HFFc6 (cell line): ENCODE measurements around the gene CENPT. TPM values are rescaled to one million over a fixed set of nuclear protein-coding genes. Genes with fewer than 3 reads are reported as not detected.

ENCODE experiments used
- DNase-seq: peaks from one replicate; pipeline ENCODE4 v3.0.0-alpha.2; 2018
- H3K27ac Mint-ChIP-seq: 2 replicates; pipeline ENCODE4 v1.8.0; 2020; ENCODE audit warnings: mild to moderate bottlenecking, mixed read lengths
- H3K27me3 Mint-ChIP-seq: 2 replicates; pipeline ENCODE4 v1.8.0; 2021; ENCODE audit warnings: mild to moderate bottlenecking, moderate library complexity, mixed read lengths; ENCODE audit not compliant: insufficient read depth
- H3K36me3 Mint-ChIP-seq: 2 replicates; pipeline ENCODE4 v1.8.0; 2021; ENCODE audit warnings: low read depth, mixed read lengths
- H3K4me1 Mint-ChIP-seq: 2 replicates; pipeline ENCODE4 v1.8.0; 2020; ENCODE audit warnings: low read depth, mixed read lengths
- H3K4me3 Mint-ChIP-seq: 2 replicates; pipeline ENCODE4 v1.8.0; 2020; ENCODE audit warnings: mild to moderate bottlenecking, moderate library complexity, mixed read lengths
- H3K9me3 Mint-ChIP-seq: 2 replicates; pipeline ENCODE4 v1.8.0; 2020; ENCODE audit warnings: mild to moderate bottlenecking, mixed read lengths
- total RNA-seq, 6 experiments: library from RNA; stranded (reverse); fragmentation: NEBNext Ultra II Directional; extraction: Animal tissue kit (Norgen Biotek cat#: 25700); gene quantifications; 2 replicates in 1 of 6; 3 replicates in 5 of 6; pipeline ENCODE4 v1.2.3, GENCODE V29; 2021
- TF ChIP-seq, protein P1 (sequence below): fragments of 200-600 bp; sonication (generic); IDR thresholded peaks from 2 replicates; pipeline ENCODE4 v1.5.0; 2021; ENCODE audit warnings: antibody characterized with exemption, mild to moderate bottlenecking

The CENPT gene
- total RNA-seq, 6 experiments from 2014 or later = 51.2 to 64.2 (median 59.7) TPM

DNA sequence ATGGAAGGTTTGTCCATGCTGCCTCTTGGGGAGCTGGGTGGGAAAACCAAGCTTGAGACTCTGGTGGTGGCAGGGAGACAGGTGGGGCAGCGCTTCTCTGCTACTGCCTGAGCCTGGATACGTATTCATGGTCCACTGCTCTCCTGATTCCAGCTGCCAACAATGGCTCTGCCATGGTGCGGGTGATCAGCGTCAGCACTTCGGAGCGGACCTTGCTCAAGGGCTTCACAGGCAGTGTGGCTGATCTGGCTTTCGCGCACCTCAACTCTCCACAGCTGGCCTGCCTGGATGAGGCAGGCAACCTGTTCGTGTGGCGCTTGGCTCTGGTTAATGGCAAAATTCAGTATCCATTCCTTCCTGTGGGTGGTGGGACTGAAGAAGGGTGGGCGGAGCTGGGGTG is 29.6 kb upstream of the CENPT start:
- peaks cover 23% of the 10 kb centered on the region for H3K36me3 Mint-ChIP-seq

DNA sequence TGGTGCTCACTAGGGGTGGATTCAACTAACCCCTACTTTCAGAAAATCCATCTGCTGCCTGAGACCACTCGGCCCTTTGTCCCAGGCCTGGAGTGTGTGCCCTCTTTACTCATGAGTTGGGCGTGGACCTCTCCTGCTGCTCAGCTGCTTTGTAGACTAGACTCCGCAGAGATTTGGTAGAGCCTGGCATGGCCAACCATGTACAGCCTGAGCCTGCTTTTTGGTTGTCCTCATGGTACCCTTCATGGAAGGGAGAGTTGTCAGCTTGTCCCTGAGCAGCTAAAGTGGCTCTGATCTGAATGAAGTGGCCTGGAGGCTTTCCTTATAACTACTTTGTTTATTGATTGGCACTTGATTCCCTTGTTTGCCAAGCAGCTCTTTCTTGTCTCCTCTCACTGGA is 26.9 kb upstream of the CENPT start:
- TF ChIP-seq, protein P1, sequence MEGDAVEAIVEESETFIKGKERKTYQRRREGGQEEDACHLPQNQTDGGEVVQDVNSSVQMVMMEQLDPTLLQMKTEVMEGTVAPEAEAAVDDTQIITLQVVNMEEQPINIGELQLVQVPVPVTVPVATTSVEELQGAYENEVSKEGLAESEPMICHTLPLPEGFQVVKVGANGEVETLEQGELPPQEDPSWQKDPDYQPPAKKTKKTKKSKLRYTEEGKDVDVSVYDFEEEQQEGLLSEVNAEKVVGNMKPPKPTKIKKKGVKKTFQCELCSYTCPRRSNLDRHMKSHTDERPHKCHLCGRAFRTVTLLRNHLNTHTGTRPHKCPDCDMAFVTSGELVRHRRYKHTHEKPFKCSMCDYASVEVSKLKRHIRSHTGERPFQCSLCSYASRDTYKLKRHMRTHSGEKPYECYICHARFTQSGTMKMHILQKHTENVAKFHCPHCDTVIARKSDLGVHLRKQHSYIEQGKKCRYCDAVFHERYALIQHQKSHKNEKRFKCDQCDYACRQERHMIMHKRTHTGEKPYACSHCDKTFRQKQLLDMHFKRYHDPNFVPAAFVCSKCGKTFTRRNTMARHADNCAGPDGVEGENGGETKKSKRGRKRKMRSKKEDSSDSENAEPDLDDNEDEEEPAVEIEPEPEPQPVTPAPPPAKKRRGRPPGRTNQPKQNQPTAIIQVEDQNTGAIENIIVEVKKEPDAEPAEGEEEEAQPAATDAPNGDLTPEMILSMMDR = no peak
- peak overlapping the region; percentile 88 for H3K27ac Mint-ChIP-seq
- H3K4me1 Mint-ChIP-seq = peaks cover 29% of the 10 kb centered on the region
- H3K9me3 Mint-ChIP-seq = no peaks in the 10 kb centered on the region
- peaks cover 25% of the 10 kb centered on the region for H3K36me3 Mint-ChIP-seq
- DNase-seq = no peak
- peak overlapping the region; percentile 96 for H3K4me3 Mint-ChIP-seq
- no peaks in the 10 kb centered on the region; the same call in none of the 2 replicates for H3K27me3 Mint-ChIP-seq

More for the DNA sequence above, 29.6 kb upstream of the CENPT start:
- peaks cover 7% of the 10 kb centered on the region for H3K27me3 Mint-ChIP-seq
- no peak for DNase-seq
- H3K9me3 Mint-ChIP-seq = no peaks in the 10 kb centered on the region
- H3K4me1 Mint-ChIP-seq = peaks cover 29% of the 10 kb centered on the region
- TF ChIP-seq, protein P1 = no peak
- H3K4me3 Mint-ChIP-seq = no peak overlapping the region
- no peak overlapping the region for H3K27ac Mint-ChIP-seq

DNA sequence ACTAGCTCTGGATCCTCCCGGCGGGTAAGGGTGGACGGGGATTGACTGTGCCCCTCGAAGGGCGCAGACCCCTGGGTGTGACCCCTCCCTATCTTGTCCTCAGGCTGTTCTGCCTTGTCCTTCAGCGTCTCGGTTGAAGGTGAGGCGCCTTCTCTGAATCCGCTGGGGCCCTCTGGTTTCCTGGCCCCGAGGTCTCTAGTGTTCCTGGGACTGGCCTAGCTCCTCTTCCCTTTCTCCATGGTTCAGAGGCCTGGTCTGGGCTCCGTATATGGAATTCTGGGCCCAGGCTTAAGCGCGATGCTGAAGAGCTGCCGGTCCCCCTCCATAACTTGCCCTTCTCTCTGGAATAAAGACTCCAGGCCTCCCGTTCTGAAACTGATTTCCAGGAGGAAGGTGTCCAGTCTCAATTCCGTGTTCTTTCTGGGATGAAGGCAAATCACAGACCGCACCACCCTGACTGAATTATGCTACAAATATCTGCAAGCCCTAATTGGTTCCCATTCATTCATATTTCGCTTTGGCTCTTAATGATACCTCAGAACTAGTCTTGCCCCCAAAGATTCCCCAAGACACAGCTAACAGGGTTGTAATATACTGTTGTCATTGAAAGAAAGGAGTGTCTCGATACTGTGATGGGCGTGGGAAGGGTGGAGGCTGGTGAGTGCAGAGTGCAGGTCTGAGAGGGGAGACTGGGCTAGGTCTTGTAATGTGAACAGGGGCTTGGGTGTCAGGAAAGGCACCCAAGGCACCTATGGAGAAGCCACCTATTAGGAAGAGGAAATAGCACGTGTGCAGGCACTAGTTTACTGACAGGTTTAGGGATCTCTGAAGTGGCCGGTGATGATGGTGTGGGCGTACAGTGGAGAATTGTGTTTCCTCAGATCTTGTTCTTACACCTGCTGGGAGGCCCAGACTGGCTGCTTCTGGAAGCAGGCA is 26.2 kb upstream of the CENPT start:
- DNase-seq = no peak
- TF ChIP-seq, protein P1 = no peak
- no peaks in the 10 kb centered on the region for H3K9me3 Mint-ChIP-seq
- H3K4me1 Mint-ChIP-seq = peaks cover 29% of the 10 kb centered on the region
- peak overlapping the region; percentile 96 for H3K4me3 Mint-ChIP-seq
- H3K27ac Mint-ChIP-seq = peak overlapping the region; percentile 88
- H3K27me3 Mint-ChIP-seq = no peaks in the 10 kb centered on the region; the same call in none of the 2 replicates
- peaks cover 23% of the 10 kb centered on the region for H3K36me3 Mint-ChIP-seq

DNA sequence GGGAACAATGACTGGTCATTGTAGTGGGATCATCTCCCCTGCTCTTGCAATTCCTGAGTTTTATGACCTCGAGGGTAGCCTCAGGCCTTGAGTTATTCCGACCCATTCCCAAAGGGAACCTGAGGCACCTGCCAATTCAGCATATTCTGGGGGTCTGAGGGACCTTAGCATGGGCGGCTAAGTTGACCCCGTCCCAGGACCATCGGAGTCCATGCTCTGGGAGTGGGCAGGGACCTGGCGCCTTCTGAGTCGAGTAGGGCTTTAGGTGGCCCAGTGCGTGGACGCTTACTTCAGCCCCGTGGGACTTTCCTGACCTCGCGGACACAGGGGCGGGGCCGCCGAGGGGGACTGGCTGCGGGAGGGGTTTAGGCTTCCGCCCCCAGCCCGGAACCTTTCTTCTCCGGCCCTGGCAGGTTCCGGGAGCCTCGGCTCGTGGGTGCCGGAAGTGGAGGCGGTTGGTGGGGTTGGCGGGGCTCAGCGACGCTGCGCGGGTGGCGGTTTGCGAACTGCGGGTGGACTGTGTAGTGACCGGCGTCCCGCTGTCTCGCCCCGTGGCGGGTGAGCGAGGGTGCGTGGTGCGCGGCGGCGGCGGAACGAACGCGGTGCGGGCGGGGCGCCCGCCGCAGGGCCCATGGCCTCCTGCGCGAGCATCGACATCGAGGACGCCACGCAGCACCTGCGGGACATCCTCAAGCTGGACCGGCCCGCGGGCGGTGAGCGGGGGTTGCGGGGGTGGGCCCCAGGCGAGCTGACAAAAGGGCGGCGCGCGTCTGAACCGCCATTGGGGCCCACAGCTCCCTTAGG is 25.3 kb upstream of the CENPT start, which contains the start of gene EDC4:
TSS of gene EDC4 (plus strand) at position 422 of the 804 bp plus-strand sequence. CDS start at position 632, 210 bp downstream.
- TF ChIP-seq, protein P1 = no peak
- H3K36me3 Mint-ChIP-seq = peaks cover 23% of the 10 kb centered on the region

DNA sequence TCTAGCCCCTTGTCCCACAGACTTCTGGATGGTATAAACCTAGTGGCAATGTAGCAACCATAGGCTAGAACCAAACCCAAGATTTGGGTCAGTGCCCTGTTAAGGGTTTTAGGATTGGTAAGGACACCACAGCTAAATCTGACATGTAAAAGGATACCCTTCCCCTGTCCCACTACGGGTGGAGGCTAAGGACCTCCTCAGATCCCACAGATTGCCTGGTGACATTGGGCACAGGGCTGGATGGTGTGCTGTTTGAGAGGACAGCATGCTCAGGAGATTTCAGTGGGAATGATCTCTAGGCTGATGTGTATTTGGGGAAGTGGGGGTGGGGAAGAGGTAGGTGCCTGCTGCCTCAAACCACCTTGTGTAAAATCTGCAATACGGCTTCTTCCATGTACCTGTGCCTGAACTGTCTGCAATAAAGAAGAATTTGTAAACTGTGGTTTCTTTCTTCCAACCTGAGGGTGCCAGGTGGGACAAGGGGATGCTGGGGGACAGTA is 24.7 kb upstream of the CENPT start:
- H3K4me1 Mint-ChIP-seq = peaks cover 29% of the 10 kb centered on the region
- H3K9me3 Mint-ChIP-seq = no peaks in the 10 kb centered on the region
- peak overlapping the region; percentile 96 for H3K4me3 Mint-ChIP-seq
- TF ChIP-seq, protein P1 = no peak
- DNase-seq = no peak
- H3K27me3 Mint-ChIP-seq = no peaks in the 10 kb centered on the region; the same call in none of the 2 replicates
- peaks cover 19% of the 10 kb centered on the region for H3K36me3 Mint-ChIP-seq
- H3K27ac Mint-ChIP-seq = peak overlapping the region; percentile 88

More for the DNA sequence above, 25.3 kb upstream of the CENPT start, which contains the start of gene EDC4:
- H3K27ac Mint-ChIP-seq = peak within 1 kb of the TSS; percentile 88
- DNase-seq = peak; percentile 76
- H3K9me3 Mint-ChIP-seq = no peaks in the 10 kb centered on the region
- H3K4me3 Mint-ChIP-seq = peak within 1 kb of the TSS; percentile 96
- H3K4me1 Mint-ChIP-seq = peaks cover 29% of the 10 kb centered on the region
- H3K27me3 Mint-ChIP-seq = no peaks in the 10 kb centered on the region; the same call in none of the 2 replicates
